OCI-LY1 (cell line): ENCODE data around the gene NRG2.
A peak's percentile ranks its signal among the peaks of the same experiment; 100 is the strongest.

ENCODE experiments used
- H2AFZ ChIP-seq: fragments of 200-600 bp; sonication (generic), shearing (Covaris generic); 2 replicates; pipeline ENCODE4 v1.6.0; 2014; ENCODE audit warnings: antibody characterized with exemption, mild to moderate bottlenecking, low read length
- H3F3A ChIP-seq: fragments of 200-600 bp; sonication (generic), shearing (Covaris generic); 2 replicates; pipeline ENCODE4 v1.6.0; 2014; ENCODE audit warnings: mild to moderate bottlenecking, antibody characterized with exemption, low read length, moderate library complexity; ENCODE audit not compliant: insufficient read depth
- H3K27ac ChIP-seq: fragments of 200-600 bp; sonication (generic); 2 replicates; pipeline ENCODE4 v1.5.1; 2014; ENCODE audit warnings: low read length, mixed run types, mild to moderate bottlenecking, low read depth; ENCODE audit not compliant: poor library complexity, severe bottlenecking
- H3K27me3 ChIP-seq: fragments of 200-600 bp; sonication (generic); 2 replicates; pipeline ENCODE4 v1.6.0; 2014; ENCODE audit warnings: antibody characterized with exemption, mild to moderate bottlenecking, low read length, moderate library complexity; ENCODE audit not compliant: insufficient read depth
- H3K36me3 ChIP-seq: fragments of 200-600 bp; sonication (generic); 2 replicates; pipeline ENCODE4 v1.6.1; 2014; ENCODE audit warnings: mild to moderate bottlenecking, antibody characterized with exemption, low read length, moderate library complexity, mixed read lengths; ENCODE audit not compliant: insufficient read depth
- H3K4me1 ChIP-seq: fragments of 200-600 bp; sonication (generic); 2 replicates; pipeline ENCODE4 v1.5.1; 2014; ENCODE audit warnings: mild to moderate bottlenecking, low read length, moderate library complexity; ENCODE audit not compliant: insufficient read depth, severe bottlenecking
- H3K4me2 ChIP-seq: fragments of 200-600 bp; sonication (generic), shearing (Covaris generic); 2 replicates; pipeline ENCODE4 v1.6.1; 2014; ENCODE audit warnings: low read length
- H3K4me3 ChIP-seq: fragments of 200-600 bp; sonication (generic); 2 replicates; pipeline ENCODE4 v1.5.1; 2014; ENCODE audit warnings: low read length, low read depth, mild to moderate bottlenecking, mixed read lengths; ENCODE audit not compliant: poor library complexity, severe bottlenecking
- H3K79me2 ChIP-seq: fragments of 200-600 bp; shearing (Covaris generic); 2 replicates; pipeline ENCODE4 v1.6.1; 2016; ENCODE audit warnings: mixed run types, low read length, mixed read lengths; ENCODE audit not compliant: insufficient read depth
- H3K9ac ChIP-seq: fragments of 200-600 bp; sonication (generic), shearing (Covaris generic); 2 replicates; pipeline ENCODE4 v1.6.1; 2014; ENCODE audit warnings: mild to moderate bottlenecking, low read length, mixed read lengths
- H3K9me2 ChIP-seq: fragments of 200-600 bp; sonication (generic), shearing (Covaris generic); 2 replicates; pipeline ENCODE4 v1.6.1; 2014; ENCODE audit warnings: low read depth, mild to moderate bottlenecking, low read length, mixed read lengths
- H3K9me3 ChIP-seq: fragments of 200-600 bp; shearing (Covaris generic); 2 replicates; pipeline ENCODE4 v1.6.1; 2014; ENCODE audit warnings: low read length, mixed read lengths
- H4K20me1 ChIP-seq: fragments of 200-600 bp; sonication (generic), shearing (Covaris generic); 2 replicates; pipeline ENCODE4 v1.6.0; 2016; ENCODE audit warnings: mild to moderate bottlenecking, low read length; ENCODE audit not compliant: insufficient read depth
- CTCF ChIP-seq: fragments of 200-600 bp; sonication (generic), shearing (Covaris generic); IDR thresholded peaks from 2 replicates; pipeline ENCODE4 v1.5.1; 2017; ENCODE audit warnings: mild to moderate bottlenecking, antibody characterized with exemption, low read length, moderate library complexity, mixed read lengths
- EZH2 ChIP-seq: fragments of 200-600 bp; sonication (generic), shearing (Covaris generic); IDR thresholded peaks from 2 replicates; pipeline ENCODE4 v1.8.0; 2017; ENCODE audit warnings: borderline replicate concordance, mixed run types, mild to moderate bottlenecking, antibody characterized with exemption, low read length, moderate library complexity, mixed read lengths

Gene NRG2

GRCh38 chr5:139969318-139969717, 73.8 kb downstream of the NRG2 start:
- Histone ChIP-seq H3K4me2 (no peak overlapping the region), H3F3A (no peaks in the 10 kb centered on the region), H3K4me1 (no peaks in the 10 kb centered on the region), H3K27ac (no peak overlapping the region), H3K27me3 (peaks cover 9% of the 10 kb centered on the region), H4K20me1 (no peaks in the 10 kb centered on the region), H3K4me3 (no peak overlapping the region), H2AFZ (no peak overlapping the region), H3K79me2 (no peaks in the 10 kb centered on the region), H3K36me3 (no peaks in the 10 kb centered on the region), H3K9me3 (no peaks in the 10 kb centered on the region), H3K9ac (no peak overlapping the region), H3K9me2 (no peaks in the 10 kb centered on the region)
- no peak for TF ChIP-seq EZH2
- TF ChIP-seq CTCF, result no peak

GRCh38 chr5:139968547-139969261, 74.4 kb downstream of the NRG2 start:
- H3K9ac ChIP-seq, result no peak overlapping the region
- H3K36me3 ChIP-seq, result no peaks in the 10 kb centered on the region
- H3K9me2 ChIP-seq, result no peaks in the 10 kb centered on the region
- H3K27ac ChIP-seq, result no peak overlapping the region
- H3K4me3 ChIP-seq, result no peak overlapping the region
- no peak overlapping the region for H3K4me2 ChIP-seq
- TF ChIP-seq CTCF, result peak; percentile 100
- TF ChIP-seq EZH2, result no peak
- no peaks in the 10 kb centered on the region for H3K9me3 ChIP-seq
- peaks cover 7% of the 10 kb centered on the region for H3K27me3 ChIP-seq
- H2AFZ ChIP-seq, result no peak overlapping the region
- no peaks in the 10 kb centered on the region for H4K20me1 ChIP-seq
- no peaks in the 10 kb centered on the region for H3K4me1 ChIP-seq
- H3F3A ChIP-seq, result no peaks in the 10 kb centered on the region
- H3K79me2 ChIP-seq, result no peaks in the 10 kb centered on the region

GRCh38 chr5:139967353-139967752, 75.7 kb downstream of the NRG2 start:
- H3K9ac ChIP-seq, result no peak overlapping the region
- no peak overlapping the region for H2AFZ ChIP-seq
- no peaks in the 10 kb centered on the region for H3K9me3 ChIP-seq
- no peaks in the 10 kb centered on the region for H3K36me3 ChIP-seq
- H3K27me3 ChIP-seq, result peaks cover 7% of the 10 kb centered on the region
- H3K4me3 ChIP-seq, result no peak overlapping the region
- H3F3A ChIP-seq, result no peaks in the 10 kb centered on the region
- no peak overlapping the region for H3K27ac ChIP-seq
- no peak for TF ChIP-seq EZH2
- no peak for TF ChIP-seq CTCF
- no peaks in the 10 kb centered on the region for H3K9me2 ChIP-seq
- no peaks in the 10 kb centered on the region for H3K79me2 ChIP-seq
- no peaks in the 10 kb centered on the region for H4K20me1 ChIP-seq
- H3K4me2 ChIP-seq, result no peak overlapping the region
- no peaks in the 10 kb centered on the region for H3K4me1 ChIP-seq
